ENCODE data around the gene ERVV-1.

ERVV-1 gene

DNA sequence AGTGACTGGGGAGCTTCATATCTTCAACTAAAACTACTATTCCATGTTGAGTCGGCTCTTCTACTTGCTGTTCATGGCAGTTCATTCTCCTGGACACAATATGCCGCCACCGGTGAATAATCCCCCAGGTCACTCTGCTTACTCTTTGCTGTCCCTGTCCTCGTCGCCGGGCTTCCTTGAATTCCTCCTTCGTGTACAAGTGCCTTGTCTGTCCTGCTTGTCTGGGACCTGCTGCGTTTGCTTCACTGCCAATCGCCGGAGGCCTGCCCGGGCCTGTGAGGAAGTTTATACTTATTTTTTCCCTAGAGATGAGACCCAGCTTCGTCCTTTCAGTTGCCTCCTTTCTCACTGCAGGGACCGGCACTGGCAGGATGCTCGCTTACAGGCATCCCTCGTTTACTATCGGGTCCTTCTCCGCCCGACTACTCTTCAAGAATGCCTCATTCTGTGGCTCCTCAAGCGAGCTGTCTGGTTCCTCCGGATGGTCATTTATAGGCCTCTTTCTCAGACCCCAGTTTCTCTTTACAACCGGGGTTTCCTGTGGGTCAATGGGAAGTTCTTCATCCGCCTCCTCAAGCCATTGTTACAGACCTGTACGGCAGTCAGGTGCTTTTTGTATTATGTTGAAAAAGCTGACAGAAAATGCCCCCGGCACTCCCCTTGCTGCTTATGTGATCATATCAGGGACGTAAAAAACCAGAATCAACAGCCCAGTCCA lies 5.5 kb upstream of the ERVV-1 start:
- no peak overlapping the region for H3K9ac ChIP-seq (ENCODE audit: low read depth, low read length, poor library complexity, severe bottlenecking)

DNA sequence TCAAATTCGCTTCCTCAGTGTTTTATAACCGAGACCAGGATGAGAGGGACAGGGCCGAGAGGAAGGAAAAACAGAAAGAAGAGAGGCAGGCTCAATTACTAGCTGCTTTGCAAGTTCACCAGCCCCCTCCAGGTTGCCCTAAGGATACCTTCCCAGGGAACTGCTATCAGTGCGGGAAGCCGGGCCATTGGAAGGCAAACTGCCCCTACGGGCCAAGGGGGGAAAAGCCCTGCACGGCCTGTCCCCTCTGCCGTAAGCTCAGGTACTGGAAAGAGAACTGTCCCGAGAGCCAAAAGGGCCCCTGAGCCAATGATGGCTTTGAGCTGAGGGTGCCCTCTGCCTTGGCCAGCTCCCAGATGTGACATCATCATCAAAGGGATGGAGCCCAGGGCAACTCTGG lies 3.2 kb upstream of the ERVV-1 start:
- Histone ChIP-seq H2AFZ (ENCODE audit: low read length) (no peak overlapping the region), H3F3A (ENCODE audit: low read depth) (no peaks in the 10 kb centered on the region), H3K4me1 (ENCODE audit: insufficient read depth, low read length, poor library complexity, severe bottlenecking) (no peaks in the 10 kb centered on the region), H3K27me3 (ENCODE audit: insufficient read depth, low read length, poor library complexity, severe bottlenecking) (no peaks in the 10 kb centered on the region), H3K9ac (ENCODE audit: low read depth, low read length, poor library complexity, severe bottlenecking) (no peak overlapping the region), H3K4me2 (ENCODE audit: low read depth, low read length, poor library complexity, severe bottlenecking) (no peak overlapping the region), H3K9me2 (replicated peaks; ENCODE audit: low read depth, low read length) (no peaks in the 10 kb centered on the region), H3K4me3 (ENCODE audit: low read length, poor library complexity, severe bottlenecking) (no peak overlapping the region), H4K20me1 (ENCODE audit: insufficient read depth, low read length, poor library complexity, severe bottlenecking) (no peaks in the 10 kb centered on the region), H3K9me3 (ENCODE audit: insufficient read depth, low read depth, low read length) (no peaks in the 10 kb centered on the region; the same call in 1 of the 2 replicates), H3K36me3 (ENCODE audit: insufficient read depth, low read length) (no peaks in the 10 kb centered on the region), H3K79me2 (ENCODE audit: insufficient read depth, low read length) (no peaks in the 10 kb centered on the region)
- no peak for TF ChIP-seq CTCF (conservative IDR thresholded peaks at IDR 0.05; ENCODE audit: low read length)
- TF ChIP-seq EZH2phosphoT487 (IDR thresholded peaks at IDR 0.05; ENCODE audit: borderline replicate concordance), result no peak

More for the DNA sequence above, 5.5 kb upstream of the ERVV-1 start:
- no peak overlapping the region for H3K4me3 ChIP-seq (ENCODE audit: low read length, poor library complexity, severe bottlenecking)
- H3K4me2 ChIP-seq (ENCODE audit: low read depth, low read length, poor library complexity, severe bottlenecking), result peak overlapping the region; percentile 72
- no peaks in the 10 kb centered on the region for H3K36me3 ChIP-seq (ENCODE audit: insufficient read depth, low read length)
- H3K9me3 ChIP-seq (ENCODE audit: insufficient read depth, low read depth, low read length), result peaks cover 2% of the 10 kb centered on the region; the same call in 1 of the 2 replicates
- no peak for TF ChIP-seq CTCF (conservative IDR thresholded peaks at IDR 0.05; ENCODE audit: low read length)
- TF ChIP-seq EZH2phosphoT487 (IDR thresholded peaks at IDR 0.05; ENCODE audit: borderline replicate concordance), result no peak
- peak overlapping the region; percentile 91; the same call in 1 of the 2 replicates for H2AFZ ChIP-seq (ENCODE audit: low read length)
- no peaks in the 10 kb centered on the region for H4K20me1 ChIP-seq (ENCODE audit: insufficient read depth, low read length, poor library complexity, severe bottlenecking)
- no peaks in the 10 kb centered on the region for H3K9me2 ChIP-seq (replicated peaks; ENCODE audit: low read depth, low read length)
- no peaks in the 10 kb centered on the region for H3K27me3 ChIP-seq (ENCODE audit: insufficient read depth, low read length, poor library complexity, severe bottlenecking)
- H3F3A ChIP-seq (ENCODE audit: low read depth), result no peaks in the 10 kb centered on the region
- no peaks in the 10 kb centered on the region for H3K79me2 ChIP-seq (ENCODE audit: insufficient read depth, low read length)
- H3K4me1 ChIP-seq (ENCODE audit: insufficient read depth, low read length, poor library complexity, severe bottlenecking), result no peaks in the 10 kb centered on the region

GRCh38 chr19:53012006-53012405 lies 1.7 kb upstream of the ERVV-1 start:
- no peaks in the 10 kb centered on the region for H4K20me1 ChIP-seq (ENCODE audit: insufficient read depth, low read length, poor library complexity, severe bottlenecking)
- no peak overlapping the region for H3K9ac ChIP-seq (ENCODE audit: low read depth, low read length, poor library complexity, severe bottlenecking)
- H3K9me3 ChIP-seq (ENCODE audit: insufficient read depth, low read depth, low read length), result no peaks in the 10 kb centered on the region; the same call in 1 of the 2 replicates
- no peaks in the 10 kb centered on the region for H3K27me3 ChIP-seq (ENCODE audit: insufficient read depth, low read length, poor library complexity, severe bottlenecking)
- H3F3A ChIP-seq (ENCODE audit: low read depth), result no peaks in the 10 kb centered on the region
- H3K4me3 ChIP-seq (ENCODE audit: low read length, poor library complexity, severe bottlenecking), result no peak overlapping the region
- H3K9me2 ChIP-seq (replicated peaks; ENCODE audit: low read depth, low read length), result no peaks in the 10 kb centered on the region
- H3K36me3 ChIP-seq (ENCODE audit: insufficient read depth, low read length), result no peaks in the 10 kb centered on the region
- TF ChIP-seq CTCF (conservative IDR thresholded peaks at IDR 0.05; ENCODE audit: low read length), result no peak
- no peak overlapping the region for H2AFZ ChIP-seq (ENCODE audit: low read length)
- H3K4me1 ChIP-seq (ENCODE audit: insufficient read depth, low read length, poor library complexity, severe bottlenecking), result no peaks in the 10 kb centered on the region
- no peaks in the 10 kb centered on the region for H3K79me2 ChIP-seq (ENCODE audit: insufficient read depth, low read length)
- H3K4me2 ChIP-seq (ENCODE audit: low read depth, low read length, poor library complexity, severe bottlenecking), result no peak overlapping the region
